A673 (cell line): ENCODE results near the gene B4GALNT3. TPM values are rescaled to one million over a fixed set of nuclear protein-coding genes. Genes with fewer than 3 reads are reported as not detected.

Experiments used
- BruUV-seq: library from RNA; stranded (reverse); fragments of 400-500 nt; replicated peaks from 2 replicates; lab custom pipeline; 2021; lab: Mats Ljungman, UMichigan
- CTCF ChIA-PET: fragments of 300-600 bp; sonication (Branson Sonifier 250); formaldehyde crosslinking; loops from one replicate; lab custom pipeline; 2022; ENCODE audit warnings: antibody characterized with exemption; lab: Charles Lee
- POLR2A ChIA-PET: fragments of 300-600 bp; sonication (Branson Sonifier 250); formaldehyde crosslinking; loops from one replicate; lab custom pipeline; 2022; ENCODE audit warnings: antibody characterized with exemption; ENCODE audit not compliant: low non-redundant PET; lab: Charles Lee
- DNase-seq: peaks from one replicate; pipeline ENCODE4 v3.0.0-alpha.2; 2015; ENCODE audit warnings: low spot score
- H3K27ac ChIP-seq: fragments of 200-600 bp; sonication (generic); 2 replicates; pipeline ENCODE4 v1.5.1; 2016; ENCODE audit warnings: mixed run types, low read depth, mild to moderate bottlenecking, mixed read lengths, antibody characterized with exemption, low read length; ENCODE audit not compliant: poor library complexity, severe bottlenecking
- H3K27me3 ChIP-seq: fragments of 200-600 bp; sonication (generic); replicated peaks from 2 replicates; pipeline ENCODE4 v1.6.1; 2017; ENCODE audit warnings: mixed run types, low read depth, mild to moderate bottlenecking, mixed read lengths, antibody characterized with exemption, low read length; ENCODE audit not compliant: insufficient read depth, poor library complexity
- H3K36me3 ChIP-seq: fragments of 200-600 bp; sonication (generic); 2 replicates; pipeline ENCODE4 v1.6.1; 2016; ENCODE audit warnings: mixed run types, mild to moderate bottlenecking, mixed read lengths, antibody characterized with exemption, low read length; ENCODE audit not compliant: insufficient read depth, poor library complexity, severe bottlenecking
- H3K4me1 ChIP-seq: fragments of 200-600 bp; sonication (generic); 2 replicates; pipeline ENCODE4 v1.6.1; 2017; ENCODE audit warnings: mixed run types, mild to moderate bottlenecking, mixed read lengths, antibody characterized with exemption, low read length; ENCODE audit not compliant: insufficient read depth, poor library complexity, severe bottlenecking
- H3K4me3 ChIP-seq: fragments of 200-600 bp; sonication (generic); 2 replicates; pipeline ENCODE4 v1.5.1; 2016; ENCODE audit warnings: low read depth, mixed run types, mild to moderate bottlenecking, mixed read lengths, low read length; ENCODE audit not compliant: poor library complexity, severe bottlenecking
- H3K9me3 ChIP-seq: fragments of 200-600 bp; sonication (generic); 2 replicates; pipeline ENCODE4 v1.6.1; 2016; ENCODE audit warnings: mixed run types, low read depth, mild to moderate bottlenecking, mixed read lengths, antibody characterized with exemption, low read length; ENCODE audit not compliant: poor library complexity, severe bottlenecking
- EZH2 ChIP-seq: fragments of 200-600 bp; sonication (generic); IDR thresholded peaks from 2 replicates; pipeline ENCODE4 v1.6.1; 2017; ENCODE audit warnings: borderline replicate concordance, low read depth, mild to moderate bottlenecking, mixed read lengths, antibody characterized with exemption, low read length; ENCODE audit not compliant: poor library complexity, severe bottlenecking
- intact Hi-C: fragments of 100-400 bp; cut with micrococcal nuclease; formaldehyde crosslinking; loops from one replicate; pipeline ENCODE4 v1.10.0; 2022; ENCODE audit not compliant: unreplicated experiment
- total RNA-seq: library from RNA; stranded (reverse); gene quantifications from 2 replicates; pipeline ENCODE4 v1.2.3, GENCODE V29; 2021
- TF ChIP-seq, protein P1 (sequence below): fragments of 300-800, 200-600 bp; sonication (generic); conservative IDR thresholded peaks from 2 replicates; pipeline ENCODE4 v1.5.1; 2017; ENCODE audit warnings: low read depth, mild to moderate bottlenecking, antibody characterized with exemption, low read length, moderate library complexity, mixed read lengths

B4GALNT3 gene
- total RNA-seq, 1 experiment from 2014 or later = 19.4 TPM

DNA sequence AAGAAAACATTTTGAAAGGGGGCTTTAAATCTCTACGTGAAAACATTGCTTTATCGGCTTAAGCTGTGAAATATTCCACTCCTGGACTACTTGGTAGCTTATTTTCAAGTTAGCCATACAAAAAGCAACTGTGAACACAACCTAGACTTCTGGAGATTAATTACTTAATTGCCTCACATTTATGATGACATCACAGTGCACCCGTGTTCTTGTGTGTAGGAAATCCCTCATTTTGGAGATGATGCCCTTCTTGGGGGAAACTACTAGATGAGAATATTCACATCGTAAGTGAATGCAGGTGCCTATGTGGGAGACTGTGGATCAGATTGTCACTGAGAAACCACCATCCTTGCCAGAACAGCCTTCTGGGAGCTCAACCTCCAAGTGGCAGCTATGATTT, 10.5 kb upstream of the B4GALNT3 start:
- DNase-seq = no peak
- Histone ChIP-seq H3K27ac (no peak overlapping the region), H3K4me3 (no peak overlapping the region), H3K27me3 (no peaks in the 10 kb centered on the region), H3K4me1 (no peaks in the 10 kb centered on the region), H3K36me3 (no peaks in the 10 kb centered on the region), H3K9me3 (no peaks in the 10 kb centered on the region)
- no peak for TF ChIP-seq EZH2
- TF ChIP-seq, protein P1, sequence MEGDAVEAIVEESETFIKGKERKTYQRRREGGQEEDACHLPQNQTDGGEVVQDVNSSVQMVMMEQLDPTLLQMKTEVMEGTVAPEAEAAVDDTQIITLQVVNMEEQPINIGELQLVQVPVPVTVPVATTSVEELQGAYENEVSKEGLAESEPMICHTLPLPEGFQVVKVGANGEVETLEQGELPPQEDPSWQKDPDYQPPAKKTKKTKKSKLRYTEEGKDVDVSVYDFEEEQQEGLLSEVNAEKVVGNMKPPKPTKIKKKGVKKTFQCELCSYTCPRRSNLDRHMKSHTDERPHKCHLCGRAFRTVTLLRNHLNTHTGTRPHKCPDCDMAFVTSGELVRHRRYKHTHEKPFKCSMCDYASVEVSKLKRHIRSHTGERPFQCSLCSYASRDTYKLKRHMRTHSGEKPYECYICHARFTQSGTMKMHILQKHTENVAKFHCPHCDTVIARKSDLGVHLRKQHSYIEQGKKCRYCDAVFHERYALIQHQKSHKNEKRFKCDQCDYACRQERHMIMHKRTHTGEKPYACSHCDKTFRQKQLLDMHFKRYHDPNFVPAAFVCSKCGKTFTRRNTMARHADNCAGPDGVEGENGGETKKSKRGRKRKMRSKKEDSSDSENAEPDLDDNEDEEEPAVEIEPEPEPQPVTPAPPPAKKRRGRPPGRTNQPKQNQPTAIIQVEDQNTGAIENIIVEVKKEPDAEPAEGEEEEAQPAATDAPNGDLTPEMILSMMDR = no peak
- intact Hi-C loops = no loop called here
- ChIA-PET POLR2A (interaction anchor here (0.5 kb wide), 1 partner anchor 54 kb away, joined by 4 read pairs; no protein-coding TSS in a partner anchor), CTCF (no interaction called here)
- BruUV-seq = no TSS peak

DNA sequence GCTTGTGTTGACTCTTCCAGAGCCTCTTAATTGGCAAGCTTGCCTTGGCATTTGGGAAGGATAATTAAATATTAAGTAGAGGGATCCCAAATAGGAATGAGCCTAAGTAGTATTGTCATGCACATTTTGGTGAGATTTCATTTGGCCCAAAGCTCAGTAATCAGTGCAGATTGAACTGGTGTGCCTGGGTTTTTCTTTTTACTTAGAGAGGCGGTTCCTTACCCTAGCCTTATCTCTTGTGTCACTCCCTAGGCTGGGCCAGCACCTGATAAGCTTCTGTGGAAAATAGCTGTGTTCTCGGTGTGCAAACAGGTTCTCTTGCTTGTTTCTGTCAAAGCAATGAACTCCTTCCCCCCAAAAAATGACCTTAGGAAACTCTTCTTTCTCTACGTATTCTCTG, 9.3 kb upstream of the B4GALNT3 start:
- no peak overlapping the region for H3K4me3 ChIP-seq
- no peaks in the 10 kb centered on the region for H3K36me3 ChIP-seq
- no peak for TF ChIP-seq EZH2
- TF ChIP-seq, protein P1 = no peak
- no peaks in the 10 kb centered on the region for H3K9me3 ChIP-seq
- POLR2A ChIA-PET = no interaction called here
- no peaks in the 10 kb centered on the region for H3K27me3 ChIP-seq
- BruUV-seq = no TSS peak
- no peak for DNase-seq
- CTCF ChIA-PET = no interaction called here
- intact Hi-C loops = no loop called here
- no peaks in the 10 kb centered on the region for H3K4me1 ChIP-seq
- no peak overlapping the region for H3K27ac ChIP-seq

DNA sequence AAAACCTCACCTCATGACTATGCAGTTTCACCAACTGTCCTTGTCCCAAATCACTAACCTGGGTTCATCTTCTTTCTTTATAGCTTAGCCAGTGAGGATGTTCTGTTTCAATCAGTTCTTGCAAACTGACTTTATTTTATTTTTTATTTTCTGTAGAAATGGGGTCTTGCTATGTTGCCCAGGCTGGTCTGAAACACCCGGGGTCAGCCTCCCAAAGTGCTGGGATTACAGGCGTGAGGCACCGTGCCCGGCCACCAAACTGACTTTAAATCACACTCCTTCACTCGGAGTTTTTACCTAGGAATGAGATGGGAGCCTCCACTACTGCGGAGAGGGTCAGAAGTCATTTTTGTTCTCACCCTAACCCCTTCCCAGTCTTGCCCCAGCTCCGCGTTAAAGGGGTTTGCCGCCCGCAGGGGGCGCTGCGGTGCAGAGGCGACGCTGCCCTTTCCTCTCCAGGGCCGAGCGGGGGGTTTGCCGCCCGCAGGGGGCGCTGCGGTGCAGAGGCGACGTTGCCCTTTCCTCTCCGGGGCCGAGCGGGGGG, 7.0 kb upstream of the B4GALNT3 start:
- POLR2A ChIA-PET = no interaction called here
- Histone ChIP-seq H3K9me3 (no peaks in the 10 kb centered on the region), H3K4me1 (no peaks in the 10 kb centered on the region), H3K27ac (no peak overlapping the region), H3K27me3 (no peaks in the 10 kb centered on the region), H3K36me3 (no peaks in the 10 kb centered on the region), H3K4me3 (no peak overlapping the region)
- BruUV-seq = no TSS peak
- CTCF ChIA-PET = interaction anchor here (0.6 to 1.0 kb wide), 5 partner anchors 78 to 1140 kb away, joined by 3 to 4 read pairs (median 3); no protein-coding TSS in a partner anchor
- TF ChIP-seq EZH2 = no peak
- TF ChIP-seq, protein P1 = no peak
- intact Hi-C loops = no loop called here
- DNase-seq = no peak
